Transverse colon (tissue), 4 donors: Measurements from ENCODE around the gene MS4A18.

Experiments
- EP300 ChIP-seq: sonication (generic); formaldehyde crosslinking; IDR thresholded peaks from one replicate; pipeline ENCODE4 v1.6.1; 2017; ENCODE audit warnings: antibody characterized with exemption, low read depth
- POLR2A ChIP-seq: fragments of 450-650 bp; IDR thresholded peaks from one replicate; pipeline ENCODE4 v1.6.1; 2016; ENCODE audit warnings: antibody characterized with exemption, mild to moderate bottlenecking, moderate library complexity
- POLR2AphosphoS5 ChIP-seq, 3 donors: sonication (generic); formaldehyde crosslinking; IDR thresholded peaks; one replicate each; pipeline ENCODE4 v1.6.1; 2016; ENCODE audit warnings: antibody characterized with exemption in 3 of 3
- TF ChIP-seq, protein P1 (sequence below), 5 experiments: fragments of 200-600 bp in 3 of 5; fragments of 450-650 bp in 2 of 5; sonication (generic) in 3 of 5; IDR thresholded peaks; 1 replicate in 2 of 5; 2 replicates in 3 of 5; pipeline ENCODE4 v1.5.1; 2016 to 2017; ENCODE audit warnings: antibody characterized with exemption in 5 of 5, inconsistent platforms in 3 of 5, mild to moderate bottlenecking in 2 of 5, moderate library complexity in 1 of 5

GRCh38 chr11:60710482-60710881 is 14.0 kb upstream of the MS4A18 start:
- TF ChIP-seq, protein P1, sequence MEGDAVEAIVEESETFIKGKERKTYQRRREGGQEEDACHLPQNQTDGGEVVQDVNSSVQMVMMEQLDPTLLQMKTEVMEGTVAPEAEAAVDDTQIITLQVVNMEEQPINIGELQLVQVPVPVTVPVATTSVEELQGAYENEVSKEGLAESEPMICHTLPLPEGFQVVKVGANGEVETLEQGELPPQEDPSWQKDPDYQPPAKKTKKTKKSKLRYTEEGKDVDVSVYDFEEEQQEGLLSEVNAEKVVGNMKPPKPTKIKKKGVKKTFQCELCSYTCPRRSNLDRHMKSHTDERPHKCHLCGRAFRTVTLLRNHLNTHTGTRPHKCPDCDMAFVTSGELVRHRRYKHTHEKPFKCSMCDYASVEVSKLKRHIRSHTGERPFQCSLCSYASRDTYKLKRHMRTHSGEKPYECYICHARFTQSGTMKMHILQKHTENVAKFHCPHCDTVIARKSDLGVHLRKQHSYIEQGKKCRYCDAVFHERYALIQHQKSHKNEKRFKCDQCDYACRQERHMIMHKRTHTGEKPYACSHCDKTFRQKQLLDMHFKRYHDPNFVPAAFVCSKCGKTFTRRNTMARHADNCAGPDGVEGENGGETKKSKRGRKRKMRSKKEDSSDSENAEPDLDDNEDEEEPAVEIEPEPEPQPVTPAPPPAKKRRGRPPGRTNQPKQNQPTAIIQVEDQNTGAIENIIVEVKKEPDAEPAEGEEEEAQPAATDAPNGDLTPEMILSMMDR (IDR thresholded peaks at IDR 0.05), result peak in 3 of 5 experiments; percentile 14 to 31 (median 18)
- TF ChIP-seq EP300 (no peak), POLR2AphosphoS5 (IDR thresholded peaks at IDR 0.05) (no peak), POLR2A (no peak)
